HL-60 (cell line): ENCODE results near the gene SLC24A1.

Experiments used
- DNase-seq, 2 experiments: peaks; one replicate each; pipeline ENCODE4 v3.0.0-alpha.2; 2010 to 2020; ENCODE audit warnings: low read depth in 1 of 2, low spot score in 1 of 2
- H3K27ac ChIP-seq: fragments of 250-450 bp; sonication (Bioruptor Pico); replicated peaks from 2 replicates; pipeline ENCODE4 v1.5.1; 2020; ENCODE audit warnings: mild to moderate bottlenecking, moderate library complexity
- H3K27me3 ChIP-seq: fragments of 250-450 bp; sonication (Bioruptor Pico); 2 replicates; pipeline ENCODE4 v1.5.1; 2021; ENCODE audit warnings: mild to moderate bottlenecking, moderate library complexity; ENCODE audit not compliant: insufficient read depth, poor library complexity, severe bottlenecking
- H3K4me3 ChIP-seq: replicated peaks from 2 replicates; pipeline ENCODE4 v1.5.1; 2011; ENCODE audit warnings: mild to moderate bottlenecking, control low read depth, low read length; ENCODE audit not compliant: insufficient read depth
- CTCF ChIP-seq: IDR thresholded peaks from one replicate; pipeline ENCODE4 v1.5.1; 2011; ENCODE audit warnings: low read length, control low read depth, inconsistent platforms; ENCODE audit not compliant: insufficient read depth
- GABPA ChIP-seq: IDR thresholded peaks from 2 replicates; pipeline ENCODE4 v1.6.1; 2012; ENCODE audit warnings: low read depth
- POLR2AphosphoS5 ChIP-seq: IDR thresholded peaks from 2 replicates; pipeline ENCODE4 v1.6.1; 2012; ENCODE audit warnings: low read depth
- REST ChIP-seq: IDR thresholded peaks from 2 replicates; pipeline ENCODE4 v1.6.1; 2012; ENCODE audit warnings: low read depth; ENCODE audit not compliant: insufficient replicate concordance
- SPI1 ChIP-seq: IDR thresholded peaks from 2 replicates; pipeline ENCODE4 v1.6.1; 2012; ENCODE audit warnings: low read depth, mild to moderate bottlenecking, borderline replicate concordance

Gene SLC24A1

GRCh38 chr15:65675551-65675950 is 53.8 kb downstream of the SLC24A1 start:
- no peak for DNase-seq
- TF ChIP-seq POLR2AphosphoS5: no peak
- TF ChIP-seq CTCF: no peak
- no peak for TF ChIP-seq GABPA
- TF ChIP-seq REST: no peak
- Histone ChIP-seq H3K27me3 (no peaks in the 10 kb centered on the region), H3K4me3 (no peak overlapping the region), H3K27ac (no peak overlapping the region)

DNA sequence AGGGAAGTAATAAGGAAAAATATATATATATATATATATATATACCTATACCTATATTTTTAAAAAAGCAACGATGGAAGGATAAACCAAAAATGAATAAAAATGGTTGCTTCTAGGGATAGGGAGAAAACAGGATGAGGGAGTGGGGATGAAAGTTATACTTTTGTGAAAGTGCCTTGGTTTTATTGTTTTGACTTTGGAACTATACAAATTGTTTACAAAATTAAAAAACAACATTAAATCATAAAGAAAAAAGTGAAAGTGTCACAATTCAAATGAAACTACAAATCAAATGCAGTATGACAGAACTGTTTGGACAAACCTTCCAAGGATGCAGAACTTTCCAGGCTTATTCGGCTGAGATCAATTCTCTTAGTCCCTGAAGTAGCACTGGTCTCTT is 54.4 kb downstream of the SLC24A1 start:
- no peak for DNase-seq
- TF ChIP-seq GABPA (no peak), CTCF (no peak), REST (no peak), POLR2AphosphoS5 (no peak), SPI1 (no peak)
- Histone ChIP-seq H3K27me3 (no peaks in the 10 kb centered on the region), H3K27ac (no peak overlapping the region), H3K4me3 (no peak overlapping the region)

- no peaks in the 10 kb centered on the region for H3K27me3 ChIP-seq
Observed at GRCh38 chr15:65680544-65680943, 58.8 kb downstream of the SLC24A1 start.

More at GRCh38 chr15:65680544-65680943, 58.8 kb downstream of the SLC24A1 start:
- H3K4me3 ChIP-seq: no peak overlapping the region
- no peak overlapping the region for H3K27ac ChIP-seq
- DNase-seq: no peak
- TF ChIP-seq SPI1 (no peak), POLR2AphosphoS5 (no peak), GABPA (no peak), REST (no peak), CTCF (no peak)
